ENCODE measurements around the gene HSPA6.
"Not testable (repeated sequence)": the region's sequence is repeated elsewhere in the genome, so short reads cannot be mapped to it uniquely, and the experiment has no call there.

The HSPA6 gene

GRCh38 chr1:161503394-161503748, 21.0 kb upstream of the HSPA6 start:
- H3K4me3 ChIP-seq (ENCODE audit: low read depth, low read length) = no peak overlapping the region
- no peak for DNase-seq (ENCODE audit: low read depth)
- TF ChIP-seq CTCF (IDR thresholded peaks at IDR 0.05; ENCODE audit: control insufficient read depth, extremely low read depth, insufficient read depth) = no peak

GRCh38 chr1:161505686-161506085, 18.7 kb upstream of the HSPA6 start:
- no peak for TF ChIP-seq CTCF (IDR thresholded peaks at IDR 0.05; ENCODE audit: control insufficient read depth, extremely low read depth, insufficient read depth)
- no peak overlapping the region for H3K4me3 ChIP-seq (ENCODE audit: low read depth, low read length)
- no peak for DNase-seq (ENCODE audit: low read depth)

- no peak for TF ChIP-seq CTCF (IDR thresholded peaks at IDR 0.05; ENCODE audit: control insufficient read depth, extremely low read depth, insufficient read depth)
- no peak overlapping the region for H3K4me3 ChIP-seq (ENCODE audit: low read depth, low read length)
- DNase-seq (ENCODE audit: low read depth) = no peak
These were observed 17.8 kb upstream of the HSPA6 start for GRCh38 chr1:161506336-161507223.

- DNase-seq (ENCODE audit: low read depth) = no peak
- TF ChIP-seq CTCF (IDR thresholded peaks at IDR 0.05; ENCODE audit: control insufficient read depth, extremely low read depth, insufficient read depth) = no peak
These were observed 13.9 kb upstream of the HSPA6 start for GRCh38 chr1:161510477-161510876.

GRCh38 chr1:161511018-161511755, 13.2 kb upstream of the HSPA6 start:
- DNase-seq (ENCODE audit: low read depth) = no peak
- no peak for TF ChIP-seq CTCF (IDR thresholded peaks at IDR 0.05; ENCODE audit: control insufficient read depth, extremely low read depth, insufficient read depth)
- no peak overlapping the region for H3K4me3 ChIP-seq (ENCODE audit: low read depth, low read length)

More at GRCh38 chr1:161510477-161510876, 13.9 kb upstream of the HSPA6 start:
- no peak overlapping the region for H3K4me3 ChIP-seq (ENCODE audit: low read depth, low read length)

GRCh38 chr1:161511756-161512060, 12.6 kb upstream of the HSPA6 start:
- DNase-seq (ENCODE audit: low read depth) = no peak
- no peak overlapping the region for H3K4me3 ChIP-seq (ENCODE audit: low read depth, low read length)
- TF ChIP-seq CTCF (IDR thresholded peaks at IDR 0.05; ENCODE audit: control insufficient read depth, extremely low read depth, insufficient read depth) = no peak

GRCh38 chr1:161512636-161513447, 11.5 kb upstream of the HSPA6 start:
- not testable (repeated sequence) for DNase-seq (ENCODE audit: low read depth); H3K4me3 ChIP-seq (ENCODE audit: low read depth, low read length)

- not testable (repeated sequence) for DNase-seq (ENCODE audit: low read depth); H3K4me3 ChIP-seq (ENCODE audit: low read depth, low read length)
These were observed 10.9 kb upstream of the HSPA6 start for GRCh38 chr1:161513448-161513780.

- H3K4me3 ChIP-seq (ENCODE audit: low read depth, low read length); DNase-seq (ENCODE audit: low read depth): not testable (repeated sequence)
These were observed 10.4 kb upstream of the HSPA6 start for GRCh38 chr1:161513953-161514352.

- H3K4me3 ChIP-seq (ENCODE audit: low read depth, low read length) = not testable (repeated sequence)
These were observed 1.1 kb upstream of the HSPA6 start for GRCh38 chr1:161523041-161523816.

More at GRCh38 chr1:161523041-161523816, 1.1 kb upstream of the HSPA6 start:
- DNase-seq (ENCODE audit: low read depth) = not testable (repeated sequence)

Data from LNCaP clone FGC (cell line).